ENCODE data around the gene INHBC.

INHBC gene

DNA sequence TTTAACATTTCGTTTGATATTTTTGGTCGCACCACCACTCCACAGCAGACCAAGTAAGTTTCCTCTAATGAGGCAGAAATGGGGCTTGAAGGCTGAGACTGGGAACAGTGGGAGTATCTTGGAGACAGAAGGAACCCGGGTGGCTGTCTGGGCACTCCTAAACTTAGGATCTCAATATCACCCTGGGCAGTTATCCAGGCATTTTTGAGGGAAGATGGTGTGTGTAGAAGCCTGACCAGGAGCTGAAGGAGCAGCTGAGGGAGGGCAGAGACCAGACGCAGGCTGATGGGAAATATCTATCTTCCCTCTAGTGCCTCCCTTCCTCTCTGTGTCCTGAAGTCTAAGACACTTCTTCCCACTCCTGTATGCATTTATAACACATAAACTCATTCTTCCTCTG is 64.0 kb downstream of the INHBC start:
- FAIRE-seq: no peak

DNA sequence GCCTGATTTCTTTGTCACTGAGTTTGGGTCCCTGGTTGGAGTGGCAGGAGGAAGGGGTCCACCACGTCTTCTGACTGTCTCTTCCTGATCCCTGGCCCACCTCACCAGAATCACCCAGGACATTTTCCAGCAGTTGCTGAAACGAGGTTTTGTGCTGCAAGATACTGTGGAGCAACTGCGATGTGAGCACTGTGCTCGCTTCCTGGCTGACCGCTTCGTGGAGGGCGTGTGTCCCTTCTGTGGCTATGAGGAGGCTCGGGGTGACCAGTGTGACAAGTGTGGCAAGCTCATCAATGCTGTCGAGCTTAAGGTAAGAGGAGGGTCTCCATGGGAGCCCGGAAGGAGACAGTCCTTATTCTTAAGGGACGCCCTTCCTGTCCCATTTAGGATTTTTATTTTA is 65.6 kb downstream of the INHBC start:
- FAIRE-seq (no peak), DNase-seq (ENCODE audit: extremely low spot score, insufficient read length, low read depth) (no peak)

More for the DNA sequence above, 64.0 kb downstream of the INHBC start:
- DNase-seq (ENCODE audit: extremely low spot score, insufficient read length, low read depth): no peak
